COLO668 (cell line): ENCODE results near the gene FGF2.

Experiments used
- DNase-seq: peaks from one replicate; lab custom pipeline; 2025; ENCODE audit not compliant: unreplicated experiment; lab: John Stamatoyannopoulos, UW

FGF2 gene

DNA sequence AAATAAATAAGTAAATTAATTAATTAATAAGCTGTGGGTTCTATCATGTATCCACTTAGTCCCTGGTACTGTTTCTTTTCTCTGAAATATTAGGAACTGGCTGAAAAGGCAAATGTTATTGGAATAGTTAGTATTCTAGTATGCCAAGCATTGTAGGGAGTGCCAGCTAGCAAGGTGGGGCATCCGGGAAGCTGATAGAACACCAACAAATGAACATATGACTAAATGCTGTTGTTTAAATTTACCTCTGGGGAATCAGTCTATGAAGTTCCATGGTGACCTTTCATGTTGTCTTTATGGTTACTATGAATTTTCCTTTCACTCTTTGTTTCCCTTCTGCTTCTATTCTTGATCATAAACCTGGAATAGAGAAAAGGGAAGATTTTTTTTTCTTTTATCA lies 63.1 kb downstream of the FGF2 start:
- DNase-seq = no peak

DNA sequence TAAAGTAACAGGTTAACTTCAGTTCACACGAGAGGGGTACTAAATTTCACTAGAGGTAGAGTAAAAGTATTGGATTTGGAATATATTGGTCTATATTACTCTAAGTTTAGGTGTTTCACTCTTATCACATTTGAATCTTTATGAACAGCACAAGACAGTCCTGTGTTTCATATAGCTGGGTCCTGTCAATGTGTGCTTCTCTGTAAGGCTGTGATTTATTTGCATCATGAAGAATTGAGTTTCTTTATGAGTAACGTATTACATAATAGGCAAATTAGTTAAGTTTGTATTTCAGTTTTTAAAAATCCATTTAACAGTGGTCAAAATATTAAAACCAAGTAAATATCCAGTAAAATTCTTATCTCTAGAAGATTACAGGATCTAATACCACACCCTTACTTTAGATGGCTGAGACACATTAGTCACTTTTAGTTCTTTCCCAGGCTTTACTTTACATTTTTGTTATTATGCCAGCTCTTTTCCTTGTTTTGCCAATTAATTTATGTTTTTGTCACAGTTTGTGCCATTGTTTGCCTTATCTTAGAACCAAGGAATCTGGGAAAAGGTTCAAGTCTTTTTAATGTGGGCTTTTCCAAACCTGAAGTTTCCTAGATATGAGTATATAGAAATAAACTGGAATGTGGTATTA lies 63.6 kb downstream of the FGF2 start:
- DNase-seq = no peak

DNA sequence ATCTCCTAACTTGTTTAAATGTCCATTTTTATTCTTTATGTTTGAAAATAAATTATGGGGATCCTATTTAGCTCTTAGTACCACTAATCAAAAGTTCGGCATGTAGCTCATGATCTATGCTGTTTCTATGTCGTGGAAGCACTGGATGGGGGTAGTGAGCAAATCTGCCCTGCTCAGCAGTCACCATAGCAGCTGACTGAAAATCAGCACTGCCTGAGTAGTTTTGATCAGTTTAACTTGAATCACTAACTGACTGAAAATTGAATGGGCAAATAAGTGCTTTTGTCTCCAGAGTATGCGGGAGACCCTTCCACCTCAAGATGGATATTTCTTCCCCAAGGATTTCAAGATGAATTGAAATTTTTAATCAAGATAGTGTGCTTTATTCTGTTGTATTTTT lies 68.2 kb downstream of the FGF2 start:
- no peak for DNase-seq

DNA sequence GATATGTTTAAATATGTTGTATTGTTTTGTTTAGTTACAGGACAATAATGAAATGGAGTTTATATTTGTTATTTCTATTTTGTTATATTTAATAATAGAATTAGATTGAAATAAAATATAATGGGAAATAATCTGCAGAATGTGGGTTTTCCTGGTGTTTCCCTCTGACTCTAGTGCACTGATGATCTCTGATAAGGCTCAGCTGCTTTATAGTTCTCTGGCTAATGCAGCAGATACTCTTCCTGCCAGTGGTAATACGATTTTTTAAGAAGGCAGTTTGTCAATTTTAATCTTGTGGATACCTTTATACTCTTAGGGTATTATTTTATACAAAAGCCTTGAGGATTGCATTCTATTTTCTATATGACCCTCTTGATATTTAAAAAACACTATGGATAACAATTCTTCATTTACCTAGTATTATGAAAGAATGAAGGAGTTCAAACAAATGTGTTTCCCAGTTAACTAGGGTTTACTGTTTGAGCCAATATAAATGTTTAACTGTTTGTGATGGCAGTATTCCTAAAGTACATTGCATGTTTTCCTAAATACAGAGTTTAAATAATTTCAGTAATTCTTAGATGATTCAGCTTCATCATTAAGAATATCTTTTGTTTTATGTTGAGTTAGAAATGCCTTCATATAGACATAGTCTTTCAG lies 68.8 kb downstream of the FGF2 start:
- no peak for DNase-seq

DNA sequence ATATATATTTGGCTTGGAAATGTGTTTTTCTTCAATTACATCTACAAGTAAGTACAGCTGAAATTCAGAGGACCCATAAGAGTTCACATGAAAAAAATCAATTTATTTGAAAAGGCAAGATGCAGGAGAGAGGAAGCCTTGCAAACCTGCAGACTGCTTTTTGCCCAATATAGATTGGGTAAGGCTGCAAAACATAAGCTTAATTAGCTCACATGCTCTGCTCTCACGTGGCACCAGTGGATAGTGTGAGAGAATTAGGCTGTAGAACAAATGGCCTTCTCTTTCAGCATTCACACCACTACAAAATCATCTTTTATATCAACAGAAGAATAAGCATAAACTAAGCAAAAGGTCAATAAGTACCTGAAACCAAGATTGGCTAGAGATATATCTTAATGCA lies 69.6 kb downstream of the FGF2 start:
- no peak for DNase-seq

DNA sequence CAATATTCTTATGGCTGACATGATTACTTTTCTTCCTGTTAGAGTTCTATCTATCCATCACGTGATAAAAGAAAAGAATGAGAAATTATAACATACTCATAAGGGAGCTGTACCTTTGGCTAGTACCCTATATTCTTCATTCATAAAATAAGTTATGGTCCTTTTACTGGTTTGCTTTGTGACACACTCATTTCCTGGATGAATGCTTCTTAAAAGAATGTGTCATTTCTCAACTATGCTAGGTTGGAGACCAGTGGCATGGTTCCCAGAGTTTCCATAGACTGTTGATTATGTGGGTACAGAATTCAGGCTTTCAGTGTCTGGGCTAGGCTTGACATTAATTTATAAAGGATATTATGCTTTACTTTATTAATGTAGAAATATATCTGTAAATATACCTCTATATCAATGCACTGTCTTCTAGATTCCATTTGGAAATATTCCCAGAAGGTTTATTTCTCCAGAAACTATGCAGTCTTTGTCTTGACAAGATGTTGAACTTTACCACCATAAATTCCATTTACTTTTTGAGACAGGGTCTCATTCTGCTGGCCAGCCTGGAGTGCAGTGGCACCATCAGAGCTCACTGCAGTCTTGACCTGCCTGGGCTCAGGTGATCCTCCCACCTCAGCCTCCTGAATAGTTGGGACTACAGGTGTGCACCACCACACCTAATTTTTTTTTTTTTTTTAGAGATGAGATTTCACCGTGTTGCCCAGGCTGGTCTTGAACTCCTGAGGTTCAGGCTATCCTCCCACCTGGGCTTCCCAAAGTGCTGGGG lies 71.9 kb downstream of the FGF2 start:
- no peak for DNase-seq

DNA sequence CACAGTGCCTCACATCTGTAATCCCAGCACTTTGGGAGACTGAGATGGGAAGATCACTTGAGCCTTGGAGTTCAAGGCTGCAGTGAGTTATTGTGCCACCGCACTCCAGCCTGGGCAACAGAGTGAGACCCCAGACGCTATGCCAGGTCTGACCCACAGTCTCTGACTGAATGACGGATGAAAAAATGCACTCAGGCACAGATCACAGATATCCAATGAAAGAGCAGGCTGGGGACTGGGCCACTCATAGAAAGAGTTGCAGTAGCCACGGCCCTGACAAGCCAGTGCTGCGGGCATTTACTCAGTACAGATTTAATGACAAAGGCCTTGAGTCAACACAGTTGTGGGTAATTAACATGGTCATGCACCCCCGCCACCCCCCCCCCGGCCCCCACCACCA lies 73.1 kb downstream of the FGF2 start:
- no peak for DNase-seq

DNA sequence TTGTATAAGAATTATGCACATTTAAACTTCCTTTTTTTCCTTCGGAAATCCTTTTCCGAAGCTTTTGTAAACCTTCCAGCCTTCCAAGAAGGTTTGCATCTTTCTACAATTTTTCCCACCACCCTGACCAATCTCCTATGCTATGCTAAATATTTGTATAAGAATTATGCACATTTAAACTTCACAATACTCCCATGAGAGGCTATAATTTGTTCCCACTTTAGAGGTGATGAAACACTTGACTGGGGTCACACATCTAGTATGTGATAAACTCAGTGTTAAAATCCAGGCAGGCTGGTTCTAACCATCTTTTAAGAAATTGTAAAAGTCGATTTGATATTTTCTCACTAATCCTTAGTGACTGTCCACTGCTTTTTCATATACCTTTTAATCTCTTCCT lies 73.7 kb downstream of the FGF2 start:
- no peak for DNase-seq

DNA sequence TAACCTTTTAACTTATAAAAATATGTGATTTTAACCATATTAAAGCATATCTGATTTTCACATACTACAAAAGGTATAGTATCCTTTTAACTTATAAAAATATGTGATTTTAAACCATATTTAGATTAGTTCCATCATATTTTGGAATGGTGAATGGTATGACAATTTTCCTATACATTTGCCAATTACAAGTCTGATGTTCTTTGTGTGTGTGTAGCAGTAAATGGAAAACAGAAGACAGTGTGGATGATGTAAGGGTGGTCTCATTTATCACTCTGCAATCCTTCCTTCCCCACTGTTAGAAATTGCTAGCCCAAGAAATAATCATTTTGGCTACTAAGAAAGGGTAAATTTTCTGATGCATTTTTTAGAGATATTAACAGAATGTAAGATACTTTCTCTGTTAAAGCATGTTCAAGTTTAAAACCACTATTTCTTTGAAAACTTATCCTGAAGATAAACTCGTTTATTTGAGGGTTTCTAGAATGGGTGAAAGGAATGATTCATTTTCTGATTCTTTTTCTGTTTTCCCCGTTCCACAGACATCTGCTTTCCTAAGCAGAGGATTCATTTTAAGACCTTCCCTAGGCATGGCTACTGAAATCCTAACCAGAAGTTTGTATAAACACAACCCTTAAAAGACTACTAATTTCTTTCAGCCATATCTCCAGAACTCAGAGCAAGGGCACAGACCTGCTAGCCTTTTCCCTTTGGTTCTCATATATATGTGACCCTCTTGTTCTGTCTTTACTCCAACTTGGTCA lies 74.8 kb downstream of the FGF2 start:
- no peak for DNase-seq

DNA sequence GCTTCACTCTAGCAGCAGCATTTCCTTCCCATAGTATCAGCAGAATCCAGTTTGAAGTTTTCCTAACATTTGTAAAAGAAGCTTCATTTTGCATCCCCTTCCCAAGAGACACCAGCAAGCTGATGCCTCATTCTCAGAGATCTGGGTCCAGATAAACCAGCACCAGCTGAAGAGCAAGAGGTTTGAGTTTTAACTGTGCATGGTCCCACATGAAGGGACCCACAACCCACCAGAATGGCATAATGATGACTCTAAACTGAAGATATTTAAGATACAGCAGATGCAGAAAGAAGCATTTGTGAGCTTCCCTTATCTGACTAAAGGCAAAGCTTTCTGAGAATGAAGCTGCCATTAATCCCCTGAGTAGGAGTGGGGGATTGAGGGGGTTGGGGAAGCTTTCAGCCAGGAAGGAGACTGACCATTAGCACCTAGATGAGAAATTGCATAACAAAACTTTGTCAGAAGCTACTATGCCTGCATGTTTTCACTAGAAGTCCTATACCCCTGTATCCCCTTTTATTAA lies 77.2 kb downstream of the FGF2 start:
- DNase-seq = no peak

DNA sequence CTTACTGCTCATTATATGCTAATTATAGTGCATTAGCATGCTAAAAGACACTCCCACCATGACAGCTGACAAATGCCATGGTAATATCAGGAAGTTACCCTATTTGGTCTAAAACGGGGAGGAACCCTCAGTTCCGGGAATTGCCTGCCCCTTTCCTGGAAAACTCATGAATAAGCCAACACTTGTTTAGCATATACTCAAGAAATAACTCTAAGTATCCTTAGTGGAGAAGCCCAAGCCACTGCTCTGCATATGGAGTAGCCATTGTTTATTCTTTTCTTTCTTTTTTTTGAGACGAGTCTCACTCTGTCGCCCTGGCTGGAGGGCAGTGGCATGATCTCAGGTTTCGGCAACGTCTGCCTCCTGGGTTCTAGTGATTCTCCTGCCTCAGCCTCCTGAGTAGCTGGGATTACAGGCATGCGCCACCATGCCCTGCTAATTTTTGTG lies 80.3 kb downstream of the FGF2 start:
- no peak for DNase-seq

DNA sequence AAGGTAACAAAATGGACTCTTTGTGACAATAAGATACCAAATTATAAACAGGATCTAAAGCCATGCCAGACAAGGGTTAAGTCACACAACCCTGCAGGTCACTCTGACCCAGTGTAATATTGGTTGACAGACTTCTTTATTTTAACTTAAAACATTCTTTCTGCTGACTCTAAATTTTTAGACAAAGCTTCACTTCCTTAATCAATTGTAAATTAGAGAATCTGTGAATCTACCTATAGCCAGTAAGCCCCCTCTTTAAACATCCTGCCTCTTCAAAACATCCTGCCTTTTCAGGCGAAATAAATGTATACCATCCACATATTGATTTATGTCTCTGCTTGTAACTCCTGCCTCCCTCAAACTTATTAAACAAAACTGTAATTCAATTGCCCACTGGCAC lies 81.6 kb downstream of the FGF2 start:
- no peak for DNase-seq

DNA sequence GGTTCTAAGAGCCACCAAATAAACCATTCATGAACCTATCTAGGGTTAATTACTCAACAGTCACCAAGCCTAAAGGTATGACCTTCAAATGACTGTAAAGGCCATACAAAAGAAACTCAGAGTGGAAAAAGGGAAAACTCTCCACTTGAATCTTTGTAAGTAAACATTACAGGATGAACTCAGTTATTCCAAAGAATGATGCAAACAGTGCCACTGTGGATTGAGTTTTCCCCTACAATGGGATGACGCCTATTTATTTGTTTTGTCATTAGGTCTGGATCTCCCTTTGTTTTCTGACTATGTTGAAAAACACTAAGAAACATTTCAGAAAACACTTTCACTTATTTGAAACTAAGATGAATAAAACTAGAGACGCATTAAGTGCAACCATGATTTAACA lies 83.1 kb downstream of the FGF2 start:
- DNase-seq = no peak

DNA sequence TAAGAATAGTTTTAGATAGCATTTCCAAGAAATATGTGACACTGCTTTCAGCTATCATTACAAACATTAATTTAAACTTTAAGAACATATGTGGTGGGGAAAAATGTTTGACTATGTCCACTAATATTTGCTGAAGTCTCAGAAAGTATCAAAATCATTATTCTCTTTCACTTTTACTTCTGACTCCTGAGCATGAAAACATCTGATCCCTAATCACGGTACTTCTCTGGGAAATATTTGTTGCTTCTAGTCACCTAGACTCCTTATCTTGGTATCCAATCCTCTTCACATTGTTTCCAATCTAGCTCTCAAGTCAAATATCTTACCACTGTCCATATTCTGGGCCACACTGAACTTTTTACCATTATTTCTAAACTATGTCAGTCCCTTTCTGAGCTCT lies 85.0 kb downstream of the FGF2 start:
- DNase-seq = no peak

DNA sequence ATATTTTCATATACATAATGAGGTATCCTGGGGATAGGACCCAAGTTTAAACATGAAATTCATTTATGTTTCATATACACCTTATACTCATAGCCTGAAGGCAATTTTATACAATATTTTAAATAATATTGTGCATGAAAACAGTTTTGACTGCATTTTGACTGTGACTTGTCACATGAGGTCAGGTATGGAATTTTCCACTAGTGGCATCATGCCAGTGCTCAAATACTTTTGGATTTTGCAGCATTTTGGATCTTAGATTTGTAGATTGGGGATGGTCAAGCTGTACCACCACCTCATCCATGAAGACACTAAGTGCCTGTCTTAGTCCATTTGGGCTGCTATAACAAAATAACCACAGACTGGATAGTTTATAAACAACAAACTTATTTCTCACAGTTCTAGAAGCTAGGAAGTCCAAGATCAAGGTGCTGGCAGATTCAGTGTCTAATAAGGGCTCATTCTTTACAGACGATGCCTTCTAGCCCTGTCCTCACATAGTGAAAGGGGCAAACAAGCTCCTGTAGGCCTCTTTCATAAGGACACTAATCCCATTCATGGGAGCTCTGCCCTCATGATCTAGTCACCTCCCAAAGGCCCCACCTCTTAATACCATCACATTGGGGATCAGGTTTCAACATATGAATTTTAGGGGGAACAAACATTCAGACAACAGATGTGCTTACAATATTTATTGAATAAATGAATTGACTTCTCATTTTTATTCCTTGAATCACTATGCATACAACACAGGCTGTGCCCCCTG lies 86.4 kb downstream of the FGF2 start:
- DNase-seq = no peak

DNA sequence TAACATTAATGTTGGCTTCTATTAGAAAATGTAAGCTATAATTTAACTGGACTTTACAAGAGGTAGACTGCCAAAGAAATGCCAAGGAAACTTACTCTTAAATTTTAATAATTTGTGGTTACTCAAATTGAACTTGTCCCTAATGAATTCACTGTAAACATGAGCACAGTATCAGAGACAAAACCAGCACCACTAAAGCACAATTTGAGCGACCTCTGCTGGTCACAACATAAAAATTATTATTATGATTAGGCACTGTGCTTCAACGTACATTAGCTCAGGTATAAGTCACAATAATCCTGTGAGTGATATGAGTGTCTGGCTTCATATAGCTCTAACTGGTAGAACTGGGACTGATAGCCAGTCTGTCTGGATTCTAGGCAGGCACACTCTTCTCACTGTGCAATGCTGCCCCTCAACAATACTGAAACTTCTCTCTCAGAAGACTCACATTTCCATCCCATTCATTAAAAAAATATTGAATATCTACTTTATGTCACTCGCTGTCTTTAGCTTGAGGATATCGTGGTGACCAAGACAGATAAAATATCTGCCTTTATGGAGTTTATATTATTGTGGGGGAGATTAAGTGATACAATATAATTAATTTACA lies 87.8 kb downstream of the FGF2 start:
- no peak for DNase-seq

DNA sequence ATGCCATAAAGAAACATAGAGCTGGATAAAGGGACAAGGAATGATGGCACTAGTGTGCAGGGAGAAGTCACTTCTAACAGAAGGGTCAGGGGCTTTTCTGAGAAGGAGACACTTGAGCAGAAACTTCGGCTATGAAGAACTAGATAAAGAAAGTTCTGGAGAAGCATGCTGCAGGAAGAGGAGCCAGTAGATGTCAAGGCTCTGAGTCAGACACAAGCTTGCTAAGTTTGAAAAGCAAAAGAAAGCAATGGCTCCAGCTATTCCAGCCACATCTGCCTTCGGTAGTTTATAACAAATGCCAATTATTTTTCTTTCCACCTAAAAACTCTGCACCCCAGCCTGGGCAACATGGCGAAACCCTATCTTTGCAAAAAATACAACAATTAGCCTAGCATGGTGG lies 88.3 kb downstream of the FGF2 start:
- no peak for DNase-seq

DNA sequence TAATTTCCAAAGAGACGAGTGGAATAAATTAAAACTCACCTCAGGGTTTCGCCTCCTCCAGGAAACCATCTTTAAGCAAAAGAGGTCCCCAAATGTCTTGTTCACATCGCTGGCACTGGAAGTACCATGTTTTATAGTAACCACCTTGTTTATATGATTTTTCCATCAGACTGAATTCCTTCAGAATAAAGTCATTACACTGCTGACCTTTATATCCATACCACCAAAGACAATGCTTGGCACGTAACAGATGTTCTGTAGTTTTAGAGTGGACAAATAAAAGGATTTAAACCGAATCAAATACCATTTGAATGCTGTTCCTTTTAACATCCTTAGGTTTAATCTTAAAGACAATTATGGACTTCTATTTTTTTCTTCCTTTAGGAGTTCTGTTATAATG lies 91.1 kb downstream of the FGF2 start:
- DNase-seq = no peak

DNA sequence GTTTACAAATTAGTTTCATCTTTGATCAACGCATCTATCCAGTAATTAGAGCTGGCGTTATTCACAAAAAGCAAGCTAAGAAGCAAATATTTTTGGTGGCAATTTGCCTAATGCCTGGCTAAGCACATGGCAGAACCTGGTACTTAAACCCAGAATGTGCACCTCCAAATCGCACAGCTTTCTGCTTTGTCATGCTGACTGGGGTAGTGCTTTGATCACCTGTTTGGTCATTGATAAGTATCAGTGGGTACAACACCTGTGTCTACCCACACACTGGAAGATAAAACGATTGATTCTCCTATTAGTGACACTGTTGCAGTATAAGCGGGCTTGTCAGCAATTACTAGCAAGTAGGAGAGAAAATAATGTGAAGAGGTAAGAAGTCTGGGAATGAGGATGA lies 93.8 kb downstream of the FGF2 start:
- DNase-seq = no peak

DNA sequence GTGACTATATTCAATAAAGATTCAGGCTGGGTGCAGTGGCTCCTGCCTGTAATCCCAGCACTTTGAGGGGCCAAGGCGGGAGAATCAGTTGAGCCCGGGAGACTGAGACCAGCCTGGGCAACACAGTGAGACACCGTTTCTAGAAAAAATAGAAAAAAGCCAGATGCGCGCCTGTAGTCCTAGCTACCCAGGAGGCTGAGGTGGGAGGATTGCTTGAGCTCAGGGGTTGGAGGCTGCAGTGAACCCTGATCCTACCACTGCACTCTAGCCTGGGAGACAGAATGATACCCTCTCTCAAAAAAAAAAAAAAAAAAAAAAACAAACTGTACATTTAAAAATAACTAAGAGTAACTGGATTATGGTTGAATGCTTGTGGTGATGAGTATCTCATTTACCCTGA lies 94.7 kb downstream of the FGF2 start:
- no peak for DNase-seq
